ACC112 (cell line): Measurements from ENCODE around the gene TGIF1.

ENCODE experiments used
- H2AFZ ChIP-seq: fragments of 200-600 bp; sonication (generic); one replicate; pipeline ENCODE4 v1.6.0; 2017; ENCODE audit warnings: antibody characterized with exemption, low read length; ENCODE audit not compliant: unreplicated experiment
- H3K27ac ChIP-seq: fragments of 200-600 bp; sonication (generic); 2 replicates; pipeline ENCODE4 v1.5.1; 2014; ENCODE audit warnings: low read depth, mild to moderate bottlenecking, antibody characterized with exemption, low read length, moderate library complexity
- H3K27me3 ChIP-seq: fragments of 200-600 bp; sonication (generic); 2 replicates; pipeline ENCODE4 v1.6.1; 2014; ENCODE audit warnings: mild to moderate bottlenecking, antibody characterized with exemption, low read length, moderate library complexity, mixed read lengths; ENCODE audit not compliant: insufficient read depth
- H3K36me3 ChIP-seq: fragments of 200-600 bp; sonication (generic); 2 replicates; pipeline ENCODE4 v1.6.1; 2016; ENCODE audit warnings: mild to moderate bottlenecking, antibody characterized with exemption, low read length, moderate library complexity, mixed read lengths; ENCODE audit not compliant: insufficient read depth
- H3K4me1 ChIP-seq: fragments of 200-600 bp; sonication (generic); one replicate; pipeline ENCODE4 v1.6.1; 2016; ENCODE audit warnings: low read length, mixed read lengths; ENCODE audit not compliant: insufficient read depth, unreplicated experiment, control insufficient read depth
- H3K4me3 ChIP-seq: fragments of 200-600 bp; sonication (generic); 2 replicates; pipeline ENCODE4 v1.5.1; 2014; ENCODE audit warnings: mild to moderate bottlenecking, low read depth, low read length
- H3K79me2 ChIP-seq: fragments of 200-600 bp; sonication (generic); one replicate; pipeline ENCODE4 v1.6.0; 2016; ENCODE audit warnings: low read length; ENCODE audit not compliant: control insufficient read depth, unreplicated experiment, insufficient read depth

Gene TGIF1

DNA sequence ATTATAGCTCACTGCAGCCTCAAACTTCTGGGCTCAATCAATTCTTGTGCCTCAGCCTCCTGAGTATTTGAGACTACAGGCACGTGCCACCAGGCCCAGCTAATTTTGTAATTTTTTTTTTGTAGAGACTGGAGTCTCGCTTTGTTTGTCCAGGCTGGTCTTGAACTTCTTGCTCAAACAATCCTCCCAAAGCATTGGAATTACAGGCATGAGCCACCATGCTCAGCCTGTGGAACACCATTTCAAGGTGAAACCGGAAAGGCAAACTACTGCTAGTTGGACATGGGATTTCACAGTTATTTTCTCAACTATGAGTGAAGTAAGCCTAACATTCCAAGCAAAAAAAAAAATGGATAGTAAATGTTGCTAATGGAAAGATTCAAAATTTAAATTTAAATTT lies 20.9 kb upstream of the TGIF1 start:
- H2AFZ ChIP-seq = no peak overlapping the region
- no peaks in the 10 kb centered on the region for H3K36me3 ChIP-seq
- H3K27ac ChIP-seq = no peak overlapping the region
- H3K4me1 ChIP-seq = no peaks in the 10 kb centered on the region
- H3K4me3 ChIP-seq = no peak overlapping the region
- H3K79me2 ChIP-seq = no peaks in the 10 kb centered on the region
- no peaks in the 10 kb centered on the region for H3K27me3 ChIP-seq

DNA sequence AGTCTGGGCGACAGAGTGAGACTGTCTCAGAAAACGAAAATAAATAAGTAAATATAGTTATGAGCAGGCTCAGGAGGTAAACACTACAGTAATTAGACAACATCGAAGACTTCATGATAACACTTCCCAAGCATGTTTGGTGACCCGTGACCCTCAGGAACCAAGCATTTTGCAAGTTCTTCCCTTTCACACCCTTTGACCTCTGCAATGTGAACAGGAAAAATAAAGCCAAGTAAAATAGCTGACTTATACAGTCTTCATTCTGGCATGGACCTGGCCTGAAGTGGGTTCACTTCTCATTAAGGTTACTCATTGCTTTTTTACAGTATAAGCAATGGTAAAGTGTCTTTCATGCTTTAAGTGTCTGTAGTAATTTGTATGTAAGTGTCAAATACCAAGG lies 15.3 kb upstream of the TGIF1 start:
- Histone ChIP-seq H2AFZ (no peak overlapping the region), H3K36me3 (no peaks in the 10 kb centered on the region), H3K79me2 (no peaks in the 10 kb centered on the region), H3K27ac (no peak overlapping the region), H3K27me3 (no peaks in the 10 kb centered on the region), H3K4me1 (no peaks in the 10 kb centered on the region), H3K4me3 (no peak overlapping the region)

DNA sequence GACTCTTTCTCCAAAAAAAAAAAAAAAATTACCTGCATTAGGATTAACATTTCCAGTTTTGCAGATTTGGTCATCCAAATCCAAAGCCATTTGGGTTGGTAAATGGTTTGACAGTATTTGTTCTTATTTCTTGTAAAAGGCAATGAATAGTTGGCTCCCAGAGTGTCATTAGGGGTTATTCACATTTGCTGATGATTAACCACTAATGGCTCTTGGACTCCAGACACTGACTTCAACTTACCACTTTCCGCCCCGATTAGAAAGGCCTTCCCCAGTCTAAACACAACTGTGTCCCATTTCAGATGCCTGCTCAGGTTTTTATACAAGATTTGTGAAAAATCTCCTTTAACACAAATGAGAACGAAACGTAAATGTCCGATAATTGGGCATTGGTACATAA lies 9.6 kb upstream of the TGIF1 start:
- Histone ChIP-seq H3K4me1 (peaks cover 8% of the 10 kb centered on the region), H3K27me3 (no peaks in the 10 kb centered on the region), H3K27ac (no peak overlapping the region), H2AFZ (no peak overlapping the region), H3K79me2 (no peaks in the 10 kb centered on the region), H3K36me3 (no peaks in the 10 kb centered on the region), H3K4me3 (no peak overlapping the region)

DNA sequence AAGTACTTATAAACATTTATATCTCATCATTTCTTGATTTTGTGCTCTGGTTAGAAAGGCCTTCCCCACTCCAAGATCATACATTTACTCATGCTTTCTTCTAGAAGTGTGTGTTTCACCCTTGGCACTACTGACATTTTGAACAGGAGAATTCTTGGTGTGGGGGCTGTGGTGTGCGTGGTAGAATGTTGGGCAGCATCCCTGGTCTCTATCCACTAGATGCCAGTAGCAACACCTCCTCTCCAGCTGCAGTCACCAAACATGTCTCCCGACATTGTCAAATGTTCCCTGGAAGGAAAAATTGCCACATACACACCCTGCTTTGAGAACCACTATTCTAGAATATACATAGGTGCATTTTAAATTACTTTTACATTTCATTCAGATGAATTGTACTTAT lies 8.7 kb upstream of the TGIF1 start:
- Histone ChIP-seq H3K27ac (no peak overlapping the region), H3K4me1 (peaks cover 14% of the 10 kb centered on the region), H2AFZ (no peak overlapping the region), H3K79me2 (no peaks in the 10 kb centered on the region), H3K27me3 (no peaks in the 10 kb centered on the region), H3K36me3 (no peaks in the 10 kb centered on the region), H3K4me3 (no peak overlapping the region)

DNA sequence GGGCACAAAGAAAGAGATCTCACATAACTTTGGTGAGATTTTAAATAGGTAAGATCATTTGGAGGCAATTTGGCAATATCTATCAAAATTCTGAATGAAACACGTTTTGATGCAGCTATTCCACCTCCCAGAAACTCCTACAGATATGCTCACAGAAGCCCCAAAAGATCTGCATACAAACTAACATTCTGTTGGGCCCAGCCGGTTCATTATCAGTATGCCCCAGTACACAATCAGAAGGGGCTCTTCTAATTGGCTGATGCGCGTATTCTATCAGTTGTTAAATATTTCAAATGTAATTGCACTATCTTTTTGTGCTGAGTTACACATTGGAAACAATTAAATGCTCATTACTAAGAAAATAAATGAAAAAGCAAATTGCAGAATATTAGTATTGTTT lies 7.1 kb upstream of the TGIF1 start:
- Histone ChIP-seq H3K36me3 (no peaks in the 10 kb centered on the region), H3K27ac (no peak overlapping the region), H3K27me3 (no peaks in the 10 kb centered on the region), H3K4me3 (no peak overlapping the region), H2AFZ (no peak overlapping the region), H3K79me2 (no peaks in the 10 kb centered on the region), H3K4me1 (peaks cover 22% of the 10 kb centered on the region)

DNA sequence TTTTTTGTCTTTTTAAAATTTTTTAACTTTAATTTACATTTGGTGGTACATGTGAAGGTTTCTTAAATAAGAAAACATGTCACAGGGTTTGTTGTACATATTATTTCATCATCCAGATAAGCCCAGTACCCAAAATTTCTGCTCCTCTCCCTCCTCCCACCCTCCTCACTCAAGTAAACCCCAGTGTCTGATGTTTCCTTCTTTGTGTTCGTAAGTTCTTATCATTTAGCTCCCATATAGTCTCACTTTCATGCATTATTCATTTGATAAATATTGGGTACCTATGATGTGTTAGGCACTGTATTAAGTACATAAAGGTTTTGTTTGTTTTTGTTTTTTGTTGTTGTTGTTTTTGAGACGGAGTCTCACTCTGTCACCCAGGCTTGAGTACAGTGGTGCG lies 5.7 kb upstream of the TGIF1 start:
- no peak overlapping the region for H2AFZ ChIP-seq
- H3K27ac ChIP-seq = no peak overlapping the region
- no peak overlapping the region for H3K4me3 ChIP-seq
- H3K27me3 ChIP-seq = no peaks in the 10 kb centered on the region
- H3K4me1 ChIP-seq = peaks cover 22% of the 10 kb centered on the region
- no peaks in the 10 kb centered on the region for H3K36me3 ChIP-seq
- peaks cover 9% of the 10 kb centered on the region for H3K79me2 ChIP-seq

DNA sequence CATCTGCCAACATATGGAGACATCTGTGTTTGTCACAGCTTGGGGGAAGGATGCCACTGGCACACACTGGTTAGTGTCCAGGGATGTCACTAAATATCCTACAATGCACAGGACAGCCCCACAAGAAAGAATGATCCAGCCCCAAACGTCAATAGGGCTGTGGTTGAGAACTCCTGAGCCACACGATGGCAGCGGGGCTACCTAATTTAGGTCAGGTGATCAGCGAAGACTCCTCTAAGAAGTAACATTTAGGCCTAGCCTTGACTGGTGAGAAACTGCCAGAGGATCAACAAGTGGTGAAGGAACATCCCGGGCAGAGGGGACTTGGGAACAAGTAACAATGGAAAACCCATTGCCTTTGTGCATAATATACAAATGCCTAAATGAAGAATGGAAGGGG lies 5.0 kb upstream of the TGIF1 start:
- Histone ChIP-seq H3K36me3 (no peaks in the 10 kb centered on the region), H3K27me3 (no peaks in the 10 kb centered on the region), H3K4me1 (peaks cover 22% of the 10 kb centered on the region), H2AFZ (no peak overlapping the region), H3K79me2 (peaks cover 9% of the 10 kb centered on the region), H3K27ac (no peak overlapping the region), H3K4me3 (no peak overlapping the region)

DNA sequence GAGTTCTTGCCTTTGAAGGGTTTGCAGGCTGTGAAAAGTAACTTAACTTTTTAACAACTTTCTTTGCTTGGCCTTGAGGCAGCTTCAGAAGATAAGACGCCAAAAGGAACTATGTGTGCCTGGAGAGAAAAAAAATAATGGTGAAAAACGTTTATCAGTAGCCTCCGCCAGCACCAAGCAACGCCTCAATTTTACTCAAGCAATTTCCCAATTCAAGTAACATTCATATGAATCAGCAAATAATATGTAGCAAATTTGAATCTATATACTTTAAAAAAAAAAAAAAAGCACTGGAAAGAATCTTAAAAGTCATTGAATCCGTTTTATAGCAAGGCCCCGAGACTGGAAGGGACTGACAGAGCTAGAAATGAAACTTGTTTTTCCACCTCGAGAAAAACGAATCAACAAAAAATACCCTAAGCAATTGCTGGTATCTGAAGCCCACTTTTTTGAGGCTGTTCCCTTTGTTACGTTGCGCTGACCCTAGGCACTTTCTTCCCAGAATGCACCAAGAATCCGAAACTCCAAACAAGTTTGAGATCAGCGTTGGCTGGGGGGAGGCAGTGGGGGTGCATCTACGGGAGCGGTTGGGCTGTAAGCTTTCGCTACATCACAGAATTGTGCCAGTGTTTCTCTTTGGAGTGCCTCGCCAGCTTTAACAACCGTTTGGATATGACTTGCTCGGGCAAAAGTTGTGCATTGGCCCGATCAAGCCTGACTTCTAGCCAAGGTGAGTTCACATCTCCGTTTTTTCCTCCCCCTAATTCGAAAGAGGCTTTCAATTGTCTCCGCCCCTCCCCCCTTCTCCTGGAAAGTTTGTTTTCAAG lies 2.7 kb upstream of the TGIF1 start:
- H3K4me3 ChIP-seq = peak overlapping the region; percentile 96
- peaks cover 14% of the 10 kb centered on the region for H3K4me1 ChIP-seq
- peak overlapping the region; percentile 45 for H2AFZ ChIP-seq
- H3K27me3 ChIP-seq = no peaks in the 10 kb centered on the region
- no peaks in the 10 kb centered on the region for H3K36me3 ChIP-seq
- peak overlapping the region; percentile 99 for H3K27ac ChIP-seq
- peaks cover 31% of the 10 kb centered on the region for H3K79me2 ChIP-seq

DNA sequence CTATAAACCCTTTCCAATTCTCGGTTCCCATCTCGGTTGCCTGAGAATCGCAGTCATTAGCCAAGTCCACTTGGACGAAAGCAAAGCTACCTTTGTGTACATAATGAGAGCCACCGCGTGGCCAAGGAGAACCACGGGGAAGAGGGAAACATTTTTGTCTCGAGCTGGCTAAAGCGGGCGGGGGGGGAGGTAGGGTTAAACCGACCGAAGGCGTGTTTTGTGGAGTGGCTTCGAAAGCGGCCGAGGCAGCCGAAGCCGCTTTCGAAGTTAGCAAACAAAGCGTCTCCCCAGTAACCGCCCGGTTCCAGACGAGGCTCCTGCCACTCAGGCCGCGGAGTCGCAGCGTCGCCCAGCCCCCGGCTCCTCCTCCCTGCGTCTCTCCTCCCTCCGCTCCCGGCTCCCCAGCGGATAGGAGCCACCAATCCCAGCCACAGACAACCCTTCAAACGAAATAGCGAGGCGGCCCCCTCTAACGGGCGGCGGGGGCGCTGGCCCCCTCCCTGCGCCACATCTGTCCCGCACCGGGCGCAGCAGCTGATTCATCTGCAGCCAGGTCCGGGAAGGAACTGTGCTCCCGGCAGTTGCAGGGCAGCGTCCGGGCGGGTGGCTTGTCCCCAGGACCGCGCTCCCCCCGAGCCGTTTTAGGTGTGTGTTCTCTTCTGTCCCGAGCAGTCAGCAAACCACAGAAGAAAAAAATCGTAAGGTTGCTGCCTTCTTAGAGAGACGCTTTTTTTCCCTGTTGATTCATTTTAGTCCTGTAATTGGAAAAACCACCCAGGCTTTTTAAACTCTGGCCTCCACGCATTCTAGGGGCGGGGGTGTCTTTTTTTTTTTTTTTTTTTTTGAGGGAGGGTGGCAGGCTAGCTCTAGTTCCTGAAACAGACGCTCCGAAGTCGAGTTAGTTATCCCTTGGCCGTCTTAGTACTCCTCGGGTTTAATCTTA lies 1.8 kb upstream of the TGIF1 start:
- Histone ChIP-seq H2AFZ (peak overlapping the region; percentile 45), H3K79me2 (peaks cover 40% of the 10 kb centered on the region), H3K27ac (peak overlapping the region; percentile 99), H3K27me3 (no peaks in the 10 kb centered on the region), H3K4me3 (peak overlapping the region; percentile 96), H3K36me3 (no peaks in the 10 kb centered on the region), H3K4me1 (peaks cover 14% of the 10 kb centered on the region)

DNA sequence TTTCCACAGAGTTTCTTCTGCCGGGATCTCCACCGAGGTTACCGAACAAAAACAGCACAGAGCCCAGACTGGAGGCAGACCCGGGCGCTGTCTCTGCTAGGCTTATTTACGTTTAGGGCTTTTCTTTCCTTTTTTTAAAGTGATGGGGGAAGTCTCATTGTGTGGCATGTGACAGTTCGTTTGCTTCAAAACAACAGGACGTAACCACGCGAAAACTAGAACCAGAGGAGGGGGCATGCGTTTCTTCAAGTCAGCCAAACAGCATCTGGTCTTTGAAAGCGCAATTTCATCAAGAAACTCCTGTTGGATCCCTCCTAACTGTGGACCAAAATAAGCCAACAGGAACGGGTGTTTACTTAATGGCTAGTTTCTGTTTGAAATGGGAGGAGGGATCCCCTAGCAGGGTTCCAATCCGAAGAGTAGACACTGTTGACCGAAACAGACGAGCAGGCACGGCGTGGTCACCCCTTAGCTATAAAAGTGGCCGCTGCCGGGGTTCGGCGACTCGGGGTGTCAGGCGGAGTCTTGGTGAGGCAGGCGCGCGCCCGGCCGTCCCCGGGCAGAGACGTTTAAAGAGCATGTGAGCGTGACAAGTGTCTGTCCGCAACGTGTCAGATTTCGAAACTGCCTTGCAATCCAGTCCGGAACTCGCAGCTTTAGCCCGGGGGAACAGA lies 997 bp upstream of the TGIF1 start:
- Histone ChIP-seq H3K4me1 (peaks cover 14% of the 10 kb centered on the region), H3K4me3 (peak overlapping the region; percentile 96), H3K36me3 (no peaks in the 10 kb centered on the region), H3K27ac (peak overlapping the region; percentile 99), H3K79me2 (peaks cover 44% of the 10 kb centered on the region), H2AFZ (no peak overlapping the region), H3K27me3 (no peaks in the 10 kb centered on the region)
